Caco-2 (cell line): Measurements from ENCODE around the gene ATP9B. TPM values are rescaled to one million over a fixed set of nuclear protein-coding genes. Genes with fewer than 3 reads are reported as not detected.

ENCODE experiments used
- BruUV-seq: library from RNA; stranded (reverse); fragments of 400-500 nt; replicated peaks from 2 replicates; lab custom pipeline; 2021; lab: Mats Ljungman, UMichigan
- CTCF ChIA-PET: fragments of 300-600 bp; sonication (Branson Sonifier 250); formaldehyde crosslinking; loops from one replicate; lab custom pipeline; 2022; ENCODE audit warnings: antibody characterized with exemption; lab: Charles Lee
- POLR2A ChIA-PET: fragments of 300-600 bp; sonication (Branson Sonifier 250); formaldehyde crosslinking; loops from one replicate; lab custom pipeline; 2022; ENCODE audit warnings: antibody characterized with exemption; lab: Charles Lee
- DNase-seq, 2 experiments: peaks; one replicate each; pipeline versions ENCODE4 v3.0.0 to v3.0.0-alpha.2; 2020 to 2022
- H3K27me3 ChIP-seq: replicated peaks from 2 replicates; pipeline ENCODE4 v1.6.0; 2011; ENCODE audit warnings: low read length; ENCODE audit not compliant: control insufficient read depth, insufficient read depth
- H3K36me3 ChIP-seq: 2 replicates; pipeline ENCODE4 v1.5.1; 2011; ENCODE audit warnings: low read length; ENCODE audit not compliant: control insufficient read depth, insufficient read depth
- H3K4me1 ChIP-seq: fragments of 250-450 bp; sonication (Bioruptor Pico); 2 replicates; pipeline ENCODE4 v1.5.1; 2020; ENCODE audit warnings: mild to moderate bottlenecking
- H3K4me3 ChIP-seq: 2 replicates; pipeline ENCODE4 v1.5.1; 2011; ENCODE audit warnings: low read depth, mild to moderate bottlenecking, control low read depth, low read length
- H3K9me3 ChIP-seq: fragments of 250-450 bp; sonication (Bioruptor Pico); 2 replicates; pipeline ENCODE4 v1.5.1; 2020; ENCODE audit warnings: mild to moderate bottlenecking, moderate library complexity
- H3K27ac Mint-ChIP-seq: one replicate; pipeline ENCODE4 v1.8.0; 2022; ENCODE audit warnings: mixed read lengths; ENCODE audit not compliant: unreplicated experiment
- H3K27me3 Mint-ChIP-seq: one replicate; pipeline ENCODE4 v1.8.0; 2022; ENCODE audit warnings: mixed read lengths; ENCODE audit not compliant: insufficient read depth, unreplicated experiment
- H3K36me3 Mint-ChIP-seq: one replicate; pipeline ENCODE4 v1.8.0; 2022; ENCODE audit warnings: mild to moderate bottlenecking, mixed read lengths; ENCODE audit not compliant: insufficient read depth, unreplicated experiment
- H3K4me1 Mint-ChIP-seq: one replicate; pipeline ENCODE4 v1.8.0; 2022; ENCODE audit warnings: low read depth, mixed read lengths; ENCODE audit not compliant: unreplicated experiment
- H3K4me3 Mint-ChIP-seq: one replicate; pipeline ENCODE4 v1.8.0; 2022; ENCODE audit warnings: mild to moderate bottlenecking, moderate library complexity, mixed read lengths; ENCODE audit not compliant: unreplicated experiment
- H3K9me3 Mint-ChIP-seq: one replicate; pipeline ENCODE4 v1.8.0; 2022; ENCODE audit warnings: mixed read lengths; ENCODE audit not compliant: unreplicated experiment
- CTCF ChIP-seq, 2 experiments: fragments of 200-600 bp in 1 of 2; IDR thresholded peaks; 1 replicate in 1 of 2; 2 replicates in 1 of 2; pipeline versions ENCODE4 v1.5.1 to v1.8.0; 2011 to 2022; ENCODE audit warnings: antibody characterized with exemption in 1 of 2, control low read depth in 1 of 2, inconsistent platforms in 1 of 2, low read depth in 1 of 2, low read length in 1 of 2, mild to moderate bottlenecking in 1 of 2, moderate library complexity in 1 of 2; ENCODE audit not compliant: insufficient read depth in 1 of 2, severe bottlenecking in 1 of 2, unreplicated experiment in 1 of 2
- intact Hi-C: fragments of 100-400 bp; cut with micrococcal nuclease; formaldehyde crosslinking; loops from one replicate; pipeline ENCODE4 v1.10.0; 2022; ENCODE audit not compliant: unreplicated experiment
- total RNA-seq: library from RNA; stranded (reverse); gene quantifications from 2 replicates; pipeline ENCODE4 v1.2.3, GENCODE V29; 2022

ATP9B gene
- total RNA-seq, 1 experiment from 2014 or later: 15.8 TPM

- Mint-ChIP-seq H3K9me3 (no peaks in the 10 kb centered on the region), H3K4me1 (peaks cover 5% of the 10 kb centered on the region), H3K4me3 (no peak overlapping the region), H3K36me3 (no peaks in the 10 kb centered on the region), H3K27ac (no peak overlapping the region), H3K27me3 (peaks cover 21% of the 10 kb centered on the region)
- H3K4me1 ChIP-seq: no peaks in the 10 kb centered on the region
- H3K4me3 ChIP-seq: no peak overlapping the region
- no peak for TF ChIP-seq CTCF (IDR thresholded peaks at IDR 0.05; ENCODE audit: insufficient read depth in 1 of 2, low read depth in 1 of 2, low read length in 1 of 2, severe bottlenecking in 1 of 2, unreplicated experiment in 1 of 2)
- DNase-seq: no peak
- H3K36me3 ChIP-seq: no peaks in the 10 kb centered on the region
- CTCF ChIA-PET: no interaction called here
- no TSS peak for BruUV-seq
- no peaks in the 10 kb centered on the region for H3K27me3 ChIP-seq
- intact Hi-C loops: no loop called here
- POLR2A ChIA-PET: no interaction called here
- H3K9me3 ChIP-seq: no peaks in the 10 kb centered on the region
Observed at GRCh38 chr18:79388043-79388442, 318.8 kb downstream of the ATP9B start.

GRCh38 chr18:79389689-79390088 lies 320.5 kb downstream of the ATP9B start:
- DNase-seq: no peak
- no peaks in the 10 kb centered on the region for H3K27me3 ChIP-seq
- ChIA-PET POLR2A (no interaction called here), CTCF (no interaction called here)
- H3K36me3 ChIP-seq: no peaks in the 10 kb centered on the region
- H3K4me3 ChIP-seq: no peak overlapping the region
- intact Hi-C loops: no loop called here
- Mint-ChIP-seq H3K4me1 (no peaks in the 10 kb centered on the region), H3K4me3 (no peak overlapping the region), H3K9me3 (no peaks in the 10 kb centered on the region), H3K27me3 (peaks cover 20% of the 10 kb centered on the region), H3K36me3 (no peaks in the 10 kb centered on the region), H3K27ac (no peak overlapping the region)
- no peaks in the 10 kb centered on the region for H3K4me1 ChIP-seq
- H3K9me3 ChIP-seq: no peaks in the 10 kb centered on the region
- no peak for TF ChIP-seq CTCF (IDR thresholded peaks at IDR 0.05; ENCODE audit: insufficient read depth in 1 of 2, low read depth in 1 of 2, low read length in 1 of 2, severe bottlenecking in 1 of 2, unreplicated experiment in 1 of 2)
- no TSS peak for BruUV-seq

- H3K4me1 ChIP-seq: no peaks in the 10 kb centered on the region
- no peaks in the 10 kb centered on the region for H3K9me3 Mint-ChIP-seq
- no peak for DNase-seq
- no peaks in the 10 kb centered on the region for H3K4me1 Mint-ChIP-seq
- POLR2A ChIA-PET: no interaction called here
- BruUV-seq: no TSS peak
- H3K27me3 Mint-ChIP-seq: peaks cover 20% of the 10 kb centered on the region
- no peaks in the 10 kb centered on the region for H3K36me3 ChIP-seq
- H3K27me3 ChIP-seq: no peaks in the 10 kb centered on the region
- no peak for TF ChIP-seq CTCF (IDR thresholded peaks at IDR 0.05; ENCODE audit: insufficient read depth in 1 of 2, low read depth in 1 of 2, low read length in 1 of 2, severe bottlenecking in 1 of 2, unreplicated experiment in 1 of 2)
- CTCF ChIA-PET: no interaction called here
- H3K36me3 Mint-ChIP-seq: no peaks in the 10 kb centered on the region
- no peak overlapping the region for H3K27ac Mint-ChIP-seq
- intact Hi-C loops: no loop called here
- no peak overlapping the region for H3K4me3 ChIP-seq
- H3K9me3 ChIP-seq: no peaks in the 10 kb centered on the region
- H3K4me3 Mint-ChIP-seq: no peak overlapping the region
Observed at GRCh38 chr18:79392226-79392625, 323.0 kb downstream of the ATP9B start.
